ENCODE results near the gene MMP13. TPM values are rescaled to one million over a fixed set of nuclear protein-coding genes. Genes with fewer than 3 reads are reported as not detected.
"Not testable (repeated sequence)": the region's sequence is repeated elsewhere in the genome, so short reads cannot be mapped to it uniquely, and the experiment has no call there.

MMP13 gene
- total RNA-seq, 1 donor from 2014 or later, result not detected

DNA sequence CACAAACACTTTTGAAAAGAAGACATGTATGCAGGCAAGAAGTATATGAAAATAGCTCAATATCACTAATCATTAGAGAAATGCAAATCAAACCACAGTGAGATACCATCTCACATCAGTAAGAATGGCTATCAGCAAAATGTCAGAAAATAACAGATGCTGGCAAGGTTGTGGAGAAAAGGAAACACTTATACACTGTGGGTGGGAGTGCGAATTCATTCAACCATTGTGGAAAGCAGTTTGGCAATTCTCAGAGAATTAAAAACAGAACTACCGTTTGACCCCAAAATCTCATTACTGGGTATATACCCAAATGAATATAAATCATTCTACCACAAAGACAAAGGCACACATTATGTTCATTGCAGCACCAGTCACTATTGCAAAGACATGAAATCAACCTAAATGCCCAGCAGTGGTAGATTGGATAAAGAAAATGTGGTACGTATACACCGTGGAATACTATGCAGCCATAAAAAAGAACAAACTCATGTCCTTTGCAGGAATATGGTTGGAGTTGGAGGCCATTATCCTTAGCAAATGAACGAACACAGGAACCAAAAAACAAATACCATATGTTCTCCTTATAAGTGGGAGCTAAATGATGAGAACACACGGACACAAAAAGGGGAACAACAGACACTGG lies 18.5 kb downstream of the MMP13 start:
- DNase-seq (ENCODE audit: low spot score), result no peak

DNA sequence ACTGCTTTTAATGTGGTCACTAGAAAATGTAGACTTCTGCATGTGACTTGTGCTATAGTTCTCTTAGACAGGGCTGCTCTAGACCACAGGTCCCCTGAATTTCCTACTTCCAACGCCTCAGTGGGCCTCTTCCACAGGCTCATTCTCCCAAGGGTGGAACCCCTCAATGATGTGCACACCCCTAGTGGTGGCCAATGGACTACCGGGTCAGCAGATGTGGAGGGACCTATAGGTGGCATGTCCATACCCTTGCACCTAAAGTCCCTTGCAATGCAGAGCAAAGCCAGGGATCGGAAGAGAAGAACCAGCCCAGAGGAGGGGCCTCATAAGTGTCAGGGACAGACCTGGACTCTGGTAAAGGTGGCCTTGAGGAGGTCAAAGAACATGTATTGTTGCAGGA lies 20.0 kb downstream of the MMP13 start:
- DNase-seq (ENCODE audit: low spot score), result no peak

DNA sequence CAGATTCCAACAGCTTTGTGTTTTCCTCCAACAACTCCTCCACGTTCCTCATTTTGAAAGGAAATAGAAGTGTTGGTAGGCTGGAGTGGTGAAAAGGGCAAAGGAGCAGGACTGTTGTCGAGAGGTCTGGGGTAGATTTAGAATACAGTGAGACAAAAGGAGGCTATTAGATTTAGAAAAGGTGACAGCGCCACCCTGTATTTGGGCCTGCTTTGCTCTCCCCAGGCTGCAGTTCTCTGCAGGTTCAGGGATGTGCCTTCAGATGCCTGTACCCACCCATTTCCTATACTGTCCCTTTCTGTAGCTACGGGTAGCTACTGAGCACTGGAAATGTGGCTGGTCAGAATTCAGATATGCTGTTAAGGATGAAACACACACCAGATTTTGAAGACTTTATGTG lies 20.8 kb downstream of the MMP13 start:
- no peak for DNase-seq (ENCODE audit: low spot score)

DNA sequence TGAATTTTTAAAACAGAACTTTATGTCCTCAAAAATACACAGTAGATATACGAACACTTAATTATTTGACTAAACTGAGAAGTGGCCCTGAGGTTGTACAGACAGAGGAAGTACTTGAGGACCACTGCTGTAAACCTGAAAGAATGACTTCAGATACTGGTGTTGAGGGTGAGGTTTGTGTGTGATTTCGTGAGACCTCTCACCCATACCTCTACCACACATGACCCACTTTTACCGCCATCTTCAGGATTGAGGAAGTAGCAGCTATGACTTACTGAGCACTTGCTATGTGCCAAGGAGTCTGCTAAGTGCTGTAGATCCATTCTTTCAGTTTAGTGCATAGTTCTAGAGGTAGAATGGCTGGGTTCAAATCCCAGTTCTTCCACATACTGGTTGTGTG lies 21.9 kb downstream of the MMP13 start:
- DNase-seq (ENCODE audit: low spot score), result no peak

GRCh38 chr11:102932678-102933077 lies 22.9 kb downstream of the MMP13 start:
- DNase-seq (ENCODE audit: low spot score), result no peak

DNA sequence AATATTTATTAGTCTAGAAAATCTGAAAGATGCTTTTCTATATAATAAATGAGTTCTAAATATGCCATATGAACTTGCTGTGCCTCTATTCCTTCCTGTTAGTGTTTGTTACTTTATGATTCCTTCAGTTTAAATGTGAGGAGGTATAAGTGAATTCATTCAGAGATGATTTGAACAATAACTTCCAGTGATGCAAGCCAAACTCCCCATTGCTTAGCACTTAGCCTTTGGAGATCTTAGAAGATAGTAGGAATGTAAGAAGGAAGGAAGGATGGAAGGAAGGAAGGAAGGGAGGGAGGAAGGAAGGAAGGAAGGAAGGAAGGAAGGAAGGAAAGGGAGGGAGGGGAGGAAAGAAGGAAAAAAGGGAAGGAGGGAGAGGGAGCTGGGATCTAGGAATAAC lies 25.1 kb downstream of the MMP13 start:
- no peak for DNase-seq (ENCODE audit: low spot score)

GRCh38 chr11:102929972-102930371 lies 25.6 kb downstream of the MMP13 start:
- DNase-seq (ENCODE audit: low spot score), result no peak

DNA sequence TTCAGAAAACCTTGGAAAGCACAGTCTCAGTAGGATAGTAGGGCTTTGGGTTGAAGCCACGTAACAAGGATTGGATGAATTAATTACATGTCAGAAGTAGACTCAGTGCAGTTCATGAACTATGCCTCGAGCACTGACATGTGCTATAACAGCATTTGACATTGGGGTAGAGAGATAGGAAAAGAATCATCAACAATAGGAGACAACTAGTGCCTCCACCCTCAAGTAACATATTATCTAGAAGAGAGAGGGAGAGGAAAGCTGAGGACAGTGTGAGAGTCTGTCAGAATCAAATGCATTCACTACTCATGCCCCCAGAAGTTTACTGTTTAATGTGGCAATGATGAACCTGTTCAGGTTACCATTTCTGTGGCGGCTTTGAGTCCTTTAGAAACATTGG lies 26.4 kb downstream of the MMP13 start:
- DNase-seq (ENCODE audit: low spot score), result no peak

DNA sequence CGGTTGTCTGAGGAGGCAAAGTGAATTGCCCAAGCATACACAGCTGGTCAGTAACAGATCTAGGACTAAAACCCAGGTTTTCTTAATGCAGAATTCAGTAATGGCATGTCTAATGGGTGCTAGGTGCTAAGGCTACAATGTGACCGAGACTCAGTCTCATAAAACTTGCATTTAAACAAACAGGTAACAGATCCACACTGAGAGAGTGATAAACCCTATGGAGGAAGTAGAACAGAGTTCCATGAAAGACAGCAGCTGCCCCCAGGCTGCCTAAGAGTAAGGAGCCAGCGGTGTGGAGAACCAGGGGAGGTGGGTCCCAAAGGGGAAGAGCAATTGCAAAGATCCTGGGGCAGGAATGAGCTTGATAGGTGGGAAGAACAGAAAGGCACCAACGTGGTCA lies 27.3 kb downstream of the MMP13 start:
- DNase-seq (ENCODE audit: low spot score), result no peak

- no peak for DNase-seq (ENCODE audit: low spot score)
Measured at GRCh38 chr11:102927624-102927990, 27.9 kb downstream of the MMP13 start.

DNA sequence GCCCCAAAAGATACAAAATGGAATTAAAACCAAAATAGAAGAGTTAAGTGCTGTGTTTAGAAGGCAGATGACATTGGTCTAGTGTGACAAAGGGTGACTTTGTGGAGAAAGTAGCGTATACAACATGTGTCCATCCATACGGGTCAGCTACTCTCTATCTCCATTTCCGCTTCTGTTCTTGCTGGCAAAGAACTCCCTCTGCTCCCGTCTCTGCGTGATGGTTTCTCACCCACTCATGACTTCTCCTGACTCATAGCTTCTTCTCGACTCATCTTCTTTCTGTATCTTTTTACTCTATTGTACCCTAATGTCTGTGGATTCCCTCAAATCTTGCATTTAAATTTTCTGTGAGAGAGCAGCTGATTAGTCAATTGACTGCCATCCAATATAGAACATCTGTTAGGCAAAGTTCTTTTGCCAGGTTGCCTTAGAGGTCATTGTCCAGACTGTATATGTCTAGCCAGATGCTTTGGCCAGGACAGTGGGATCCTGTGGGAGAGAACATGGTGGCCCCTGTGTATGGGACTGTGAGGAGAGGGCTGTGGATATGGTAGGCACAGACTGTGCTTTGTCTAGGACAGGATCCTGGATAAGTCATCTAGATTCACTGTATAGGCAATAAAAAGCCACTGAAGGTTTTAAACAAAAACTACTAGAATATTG lies 28.4 kb downstream of the MMP13 start:
- DNase-seq (ENCODE audit: low spot score), result no peak

GRCh38 chr11:102926517-102926916 lies 29.0 kb downstream of the MMP13 start:
- no peak for DNase-seq (ENCODE audit: low spot score)

DNA sequence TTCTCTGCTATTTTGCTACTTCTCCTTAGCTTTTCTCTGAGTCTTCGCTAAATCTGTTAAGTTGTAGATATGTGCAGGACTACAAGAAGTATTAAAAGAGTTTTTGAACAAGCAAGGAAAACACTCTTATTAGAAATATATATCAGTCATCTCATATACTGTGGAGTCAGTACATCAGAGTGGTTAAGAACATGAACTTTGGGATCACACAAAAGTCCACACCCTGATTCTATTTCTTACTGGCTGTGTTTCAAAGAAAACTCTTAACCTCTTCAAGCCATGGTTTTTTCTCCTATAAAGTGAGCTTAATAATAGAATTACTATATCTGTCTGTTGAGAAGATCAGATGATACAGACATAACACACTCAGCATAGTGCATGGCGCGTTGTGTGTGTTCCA lies 29.5 kb downstream of the MMP13 start:
- no peak for DNase-seq (ENCODE audit: low spot score)

DNA sequence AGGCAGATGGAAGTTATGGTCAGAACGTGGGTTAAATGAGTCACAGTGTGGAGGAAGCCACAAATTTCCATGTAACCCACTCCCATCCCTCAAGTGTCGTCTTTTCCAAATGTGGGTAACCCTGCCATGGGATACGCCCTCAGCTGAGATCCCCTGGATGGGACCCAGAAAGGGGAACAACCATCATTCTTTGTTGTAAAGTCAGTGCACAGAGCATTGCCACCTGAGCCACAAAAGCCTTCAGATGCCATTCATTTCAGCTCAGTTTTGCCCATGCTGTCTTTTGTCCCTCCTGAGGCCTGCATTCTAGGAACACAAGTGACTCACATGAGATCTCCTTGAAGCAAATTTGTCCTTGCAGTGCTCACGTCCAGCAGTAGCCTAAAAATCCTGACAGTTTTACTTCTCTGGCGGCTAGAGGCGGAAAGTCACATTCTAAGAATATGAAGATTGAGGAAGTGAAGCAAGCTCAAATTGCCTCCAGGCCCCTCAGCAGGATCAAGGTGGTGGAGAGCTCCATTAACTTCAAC lies 30.6 kb downstream of the MMP13 start:
- no peak for DNase-seq (ENCODE audit: low spot score)

DNA sequence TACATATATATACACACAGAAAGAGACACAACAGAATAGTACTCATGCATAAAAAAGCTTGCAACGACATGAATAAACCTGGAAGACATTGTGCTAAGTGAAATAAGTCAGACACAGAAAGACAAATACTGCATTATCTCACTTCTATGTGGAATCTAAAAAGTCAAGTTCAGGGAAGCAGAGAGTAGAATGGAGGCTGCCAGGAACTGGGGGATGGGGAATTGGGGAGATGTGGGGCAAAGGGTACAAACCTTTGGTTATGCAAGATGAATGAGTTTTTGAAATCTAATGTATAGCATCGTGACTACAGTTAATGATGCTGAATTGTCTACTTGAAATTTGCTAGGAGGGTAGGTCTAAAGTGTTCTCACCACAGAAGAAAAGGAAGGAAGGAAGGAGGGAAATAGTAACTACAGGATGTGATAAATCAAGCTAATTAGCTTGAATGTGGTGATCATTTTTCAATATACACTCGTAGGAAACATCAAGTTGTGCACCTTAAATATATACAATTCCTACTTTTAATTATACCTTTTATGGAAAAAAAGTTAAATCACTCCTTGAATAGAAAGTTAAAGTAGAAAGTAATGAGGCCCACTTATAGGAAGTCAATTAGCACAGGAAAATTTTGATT lies 33.8 kb downstream of the MMP13 start:
- no peak for DNase-seq (ENCODE audit: low spot score)

- no peak for DNase-seq (ENCODE audit: low spot score)
Measured at GRCh38 chr11:102920118-102920684, 35.3 kb downstream of the MMP13 start.

DNA sequence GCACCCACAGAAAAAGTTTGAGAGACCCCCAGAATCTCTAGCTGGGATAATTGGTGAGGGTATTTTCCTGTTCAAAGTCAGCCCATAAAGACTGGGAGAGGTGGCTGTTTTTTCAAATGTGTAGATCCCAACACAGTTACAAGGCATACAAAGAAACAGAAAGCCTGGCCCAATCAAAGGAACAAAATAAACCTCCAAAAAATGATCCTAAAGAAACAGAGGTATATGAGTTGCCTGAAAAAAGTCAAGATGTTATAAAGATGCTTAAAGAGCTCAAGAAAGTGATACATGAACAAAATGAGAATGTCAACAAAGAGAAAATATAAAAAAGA lies 40.5 kb downstream of the MMP13 start:
- DNase-seq (ENCODE audit: low spot score), result no peak

DNA sequence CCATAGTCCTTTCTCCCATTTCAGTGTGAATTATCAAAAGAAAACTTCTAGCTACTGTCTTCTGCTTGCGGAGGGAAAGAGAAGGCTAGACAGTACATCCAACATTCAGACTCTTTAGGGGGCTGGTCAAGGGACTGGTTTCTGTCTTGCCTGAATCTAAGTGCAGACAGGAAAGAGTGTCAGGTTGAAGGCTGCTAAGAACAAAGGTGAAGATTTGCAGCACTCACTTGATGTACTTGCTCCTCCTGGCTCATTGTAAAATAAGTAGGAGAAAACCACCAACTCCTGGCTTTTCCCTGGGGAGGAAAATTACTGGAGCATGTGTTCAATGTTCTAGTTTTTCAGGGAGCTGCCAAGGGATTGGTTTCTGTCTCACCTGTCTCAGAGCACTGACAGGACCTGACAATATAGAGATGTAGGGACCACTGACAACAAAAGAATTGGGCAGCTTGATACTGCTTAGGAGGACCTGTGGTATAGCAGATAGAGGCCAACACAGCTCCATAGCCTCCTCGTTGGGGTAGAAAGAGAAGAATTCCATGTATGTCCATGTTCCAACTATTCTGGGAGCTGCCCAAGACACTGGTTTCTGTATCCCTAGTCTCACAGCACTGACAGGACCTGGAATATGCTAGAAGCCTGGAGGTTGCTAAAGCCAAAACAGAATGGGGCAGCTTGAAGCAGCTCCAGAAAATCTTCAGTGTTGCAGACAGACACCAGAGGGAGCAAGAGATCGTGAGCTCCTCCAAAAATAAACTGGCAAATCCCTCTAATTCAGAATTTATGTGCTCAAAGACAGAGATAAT lies 41.1 kb downstream of the MMP13 start:
- DNase-seq (ENCODE audit: low spot score), result peak; percentile 62

GRCh38 chr11:102912482-102912830 lies 43.1 kb downstream of the MMP13 start:
- no peak for DNase-seq (ENCODE audit: low spot score)

- DNase-seq (ENCODE audit: low spot score), result no peak
Measured at GRCh38 chr11:102911758-102912481, 43.6 kb downstream of the MMP13 start.

- not testable (repeated sequence) for DNase-seq (ENCODE audit: low spot score)
Measured at GRCh38 chr11:102905848-102906247, 49.7 kb downstream of the MMP13 start.

GRCh38 chr11:102903895-102904294 lies 51.6 kb downstream of the MMP13 start:
- DNase-seq (ENCODE audit: low spot score), result not testable (repeated sequence)
